Measurements from ENCODE around the gene ODC1.
A peak's percentile ranks its signal among the peaks of the same experiment; 100 is the strongest.

The ODC1 gene

DNA sequence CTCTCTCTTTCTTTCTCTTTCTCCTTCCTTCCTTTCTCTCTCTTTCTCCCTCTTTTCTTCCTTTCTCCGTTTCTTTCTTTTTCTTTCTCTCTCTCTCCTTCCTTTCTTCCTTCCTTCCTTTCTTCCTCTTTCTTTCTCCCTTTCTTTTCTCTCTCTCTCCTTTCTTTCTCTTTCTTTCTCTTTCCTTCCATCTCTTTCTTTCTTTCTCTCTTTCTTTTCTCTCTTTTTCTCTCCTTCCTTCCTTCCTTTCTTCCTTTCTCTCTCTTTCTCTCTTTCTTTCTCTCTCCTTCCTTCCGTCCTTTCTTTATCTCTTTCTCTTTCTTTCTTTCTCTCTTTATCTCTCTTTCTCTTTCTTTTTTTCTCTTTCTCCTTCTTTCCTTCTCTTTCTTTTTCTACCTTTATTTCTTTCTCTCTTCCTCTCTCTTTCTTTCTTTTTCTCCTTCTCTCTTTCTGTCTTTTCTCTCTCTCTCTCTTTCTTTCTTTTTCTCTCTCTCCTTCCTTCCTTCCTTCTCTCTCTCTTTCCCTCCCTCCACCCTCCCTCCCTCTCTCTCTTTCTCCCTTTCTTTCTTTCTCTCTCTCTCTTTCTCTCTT, 32.3 kb upstream of the ODC1 start:
- intact Hi-C loops (cut with DNase I), result no loop called here
- DNase-seq, result no peak

DNA sequence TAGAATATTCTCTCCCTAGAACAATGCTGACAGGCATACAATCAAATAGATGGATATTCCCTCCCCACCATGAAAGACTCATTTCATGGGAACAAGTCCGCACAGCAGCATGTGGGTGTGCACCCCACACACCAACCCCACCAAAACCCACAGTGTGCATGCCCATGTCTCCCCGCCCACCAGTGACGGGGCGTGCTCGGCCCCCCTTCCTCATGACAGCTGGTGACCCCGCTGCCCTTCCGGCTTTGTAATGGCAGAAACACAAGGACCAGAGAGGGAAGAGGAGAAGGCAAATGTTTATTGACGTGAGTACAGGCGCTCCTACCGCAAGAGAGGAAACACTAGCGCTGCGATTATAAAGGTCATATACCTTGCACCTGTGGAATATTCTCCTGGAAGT, 30.8 kb upstream of the ODC1 start:
- intact Hi-C loops (cut with DNase I), result no loop called here
- DNase-seq, result peak in 1 of 10 donors; percentile 51

DNA sequence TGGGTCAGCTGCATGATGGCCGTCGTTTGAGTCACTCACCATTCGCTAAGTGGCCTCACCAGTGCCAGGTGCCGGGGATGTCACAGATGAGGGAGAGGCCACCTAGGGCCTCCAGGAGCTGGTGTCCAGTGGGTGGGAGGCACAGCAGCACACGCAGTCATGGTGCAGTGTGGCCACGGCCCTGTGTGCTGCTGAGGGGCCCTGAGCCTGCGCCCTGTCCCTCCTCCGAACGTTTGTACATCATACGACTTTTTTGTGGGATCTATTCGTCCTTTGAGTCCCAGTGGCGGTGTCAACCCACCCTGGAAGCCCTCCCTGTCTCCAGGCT, 30.1 kb upstream of the ODC1 start:
- DNase-seq, result peak in 1 of 10 donors; percentile 12
- intact Hi-C loops (cut with DNase I), result no loop called here

DNA sequence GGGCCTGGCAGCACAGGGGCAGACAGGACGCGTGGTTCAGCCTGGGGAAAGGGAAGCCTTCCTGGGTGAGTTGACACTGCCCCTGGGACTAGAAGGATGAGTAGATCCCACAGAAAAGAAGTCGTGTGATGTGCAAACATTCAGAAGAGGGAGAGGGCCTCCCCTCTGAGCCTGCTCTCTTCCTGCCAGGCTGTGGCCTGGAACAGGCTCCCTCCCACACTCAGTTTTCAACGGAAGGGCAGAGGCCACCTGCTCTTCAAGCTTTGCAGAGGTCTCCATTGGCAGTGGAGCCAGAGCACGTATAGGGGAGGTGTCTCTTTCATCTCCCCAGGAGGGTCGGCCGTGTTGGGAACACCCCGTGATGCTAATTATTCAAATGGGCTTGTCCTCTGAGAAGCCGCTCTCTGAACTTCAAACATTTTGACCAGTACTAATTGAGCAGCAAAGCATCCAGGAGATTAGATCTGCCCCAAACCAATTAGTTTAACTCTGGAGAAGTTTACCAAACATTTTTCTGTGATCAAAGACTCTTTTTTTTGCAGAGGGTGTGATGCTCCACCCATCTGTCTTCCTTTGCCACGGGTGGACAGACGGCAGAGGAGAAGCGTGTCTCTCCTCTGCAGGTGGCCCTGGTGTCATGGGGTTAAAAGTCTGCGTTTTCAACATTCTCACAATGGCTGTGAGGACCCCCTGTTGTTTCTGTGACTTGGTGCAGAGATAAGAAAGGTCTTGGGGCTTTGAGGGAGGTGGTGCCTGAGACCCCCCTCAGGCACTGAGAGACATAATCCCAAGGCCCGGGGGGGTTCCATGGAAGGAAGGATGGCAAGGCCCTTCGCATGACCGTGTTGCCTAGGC, 29.5 kb upstream of the ODC1 start:
- DNase-seq, result peak in 1 of 10 donors; percentile 15
- intact Hi-C loops (cut with DNase I), result no loop called here

DNA sequence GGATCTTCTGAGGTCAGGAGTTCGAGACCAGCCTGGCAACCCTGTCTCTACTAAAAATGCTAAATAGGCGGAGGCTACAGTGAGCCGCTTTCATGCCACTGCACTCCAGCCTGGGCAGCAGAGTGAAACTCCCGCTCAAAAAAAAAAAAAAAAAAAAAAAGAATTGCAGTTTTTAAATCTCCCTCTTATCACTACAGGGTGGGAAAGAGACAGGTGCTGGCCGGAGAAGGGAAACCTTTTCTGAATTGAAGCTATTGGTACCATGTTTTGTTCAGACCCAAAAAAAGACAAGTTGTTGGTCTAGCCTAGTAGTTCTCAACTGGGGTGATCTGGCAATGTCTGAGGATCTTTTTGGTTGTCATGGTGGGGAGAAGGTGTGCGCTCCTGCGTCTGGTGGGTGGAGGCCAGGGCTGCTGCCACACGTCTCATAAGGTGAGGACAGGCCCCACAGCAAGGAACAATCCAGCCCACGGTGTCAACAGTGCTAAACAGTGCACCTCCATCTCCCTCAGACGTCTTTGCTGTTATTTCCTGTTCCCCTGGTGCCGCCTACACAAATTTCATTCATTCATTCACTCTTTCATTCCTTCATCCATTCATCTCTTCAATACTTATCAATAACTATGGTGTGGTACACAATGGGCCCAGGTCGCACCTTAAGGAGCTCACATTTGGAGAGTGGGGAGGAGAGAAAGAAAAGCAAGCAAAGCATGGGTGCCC, 28.8 kb upstream of the ODC1 start:
- peak in 1 of 10 donors; percentile 45 for DNase-seq
- intact Hi-C loops (cut with DNase I), result no loop called here

DNA sequence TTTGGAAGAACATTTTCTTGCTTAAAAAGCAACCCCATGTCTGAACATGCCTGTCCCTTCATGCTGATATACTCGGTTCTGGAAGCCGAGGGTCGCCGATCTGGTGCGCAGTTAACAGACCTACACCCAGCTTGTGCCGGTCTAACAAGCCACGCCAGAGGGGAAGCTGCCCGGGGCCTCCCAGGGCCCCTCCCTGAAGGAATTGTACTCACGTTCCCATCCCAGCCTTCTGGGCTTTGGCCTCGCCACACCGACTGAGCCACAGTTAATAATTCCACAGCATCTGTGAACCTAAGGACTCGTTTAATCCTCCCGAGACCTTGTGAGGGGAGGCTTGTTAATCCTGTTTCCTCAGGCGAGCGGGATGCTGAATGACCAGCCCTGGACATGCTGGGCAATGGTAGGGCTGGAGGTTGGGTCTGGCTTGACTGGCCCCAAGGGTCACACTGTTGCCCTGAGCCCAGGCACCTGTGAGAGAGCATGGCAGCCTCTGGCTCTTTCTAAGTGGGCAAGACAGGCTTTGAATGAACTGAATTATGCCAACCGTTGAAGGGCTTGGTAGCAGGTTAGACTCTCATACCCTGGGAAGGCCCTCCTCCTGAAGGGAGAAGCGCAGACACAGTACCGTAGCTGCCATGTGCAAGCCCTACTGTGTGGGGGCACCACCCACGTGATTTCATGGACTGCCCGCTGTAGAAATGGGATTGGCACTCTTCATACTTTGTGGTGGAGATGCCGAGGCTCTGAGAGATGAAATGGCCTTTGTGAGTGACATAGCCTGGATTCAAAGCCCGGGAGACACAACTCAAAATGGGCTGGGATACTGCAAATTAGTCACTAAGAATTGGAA, 27.9 kb upstream of the ODC1 start:
- peak in 1 of 10 donors; percentile 21 for DNase-seq
- intact Hi-C loops (cut with DNase I), result no loop called here

DNA sequence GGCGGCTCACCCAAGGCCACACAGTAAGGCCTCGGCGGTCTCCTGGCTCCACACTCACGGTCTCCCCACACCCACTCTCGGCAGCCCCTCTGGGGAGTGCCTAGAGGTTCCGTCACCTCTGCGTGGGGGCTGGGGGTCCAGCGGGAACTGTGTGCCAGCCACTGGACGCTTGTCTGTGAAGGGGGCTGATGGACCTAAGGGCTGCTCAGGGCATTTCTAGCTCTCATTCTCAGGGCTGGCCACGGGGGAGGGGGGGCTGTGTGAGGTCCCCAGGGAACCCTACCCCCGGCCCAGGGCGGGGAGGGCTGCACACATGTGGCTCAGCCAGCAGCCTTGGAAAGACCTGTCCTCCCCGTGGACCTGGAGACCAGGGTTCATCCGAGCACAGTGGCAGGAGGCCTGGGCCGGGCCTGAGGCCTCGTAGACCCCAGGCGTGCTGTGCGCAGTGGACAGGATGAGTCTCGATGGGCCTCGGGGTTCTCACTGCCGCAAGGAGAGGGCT, 27.1 kb upstream of the ODC1 start:
- peak in 1 of 10 donors; percentile 51 for DNase-seq
- intact Hi-C loops (cut with DNase I), result no loop called here

DNA sequence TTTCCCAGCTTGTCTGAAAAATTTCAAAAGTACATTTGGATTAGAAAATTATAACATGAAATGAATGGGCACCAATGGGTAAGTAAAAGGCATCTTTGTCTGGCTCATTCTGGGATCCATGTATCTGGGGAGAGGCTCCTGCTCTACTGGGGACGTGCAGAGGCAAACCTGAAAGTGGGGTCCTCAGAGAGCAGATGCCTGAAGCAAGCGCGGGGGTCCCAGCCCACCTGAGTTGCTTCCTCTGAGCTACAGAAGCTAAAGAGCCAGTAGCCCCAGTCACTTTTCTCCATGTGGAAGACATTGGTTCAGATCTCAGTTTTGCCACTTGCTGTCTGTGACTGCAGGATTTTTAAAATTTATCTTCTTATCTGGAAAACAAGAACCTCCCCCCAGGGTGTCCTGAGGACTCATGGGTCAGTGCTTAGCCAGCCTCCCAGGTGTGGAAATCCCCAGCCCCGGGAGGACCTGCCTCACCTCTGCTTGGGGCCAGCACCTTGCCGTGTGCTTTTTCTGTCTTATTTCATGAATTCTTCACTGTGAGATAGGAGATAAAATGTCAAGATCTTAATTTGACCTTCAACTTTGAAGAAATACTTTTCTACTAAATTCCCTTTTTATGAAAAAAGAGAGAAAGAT, 25.1 kb upstream of the ODC1 start:
- intact Hi-C loops (cut with DNase I), result no loop called here
- no peak for DNase-seq

DNA sequence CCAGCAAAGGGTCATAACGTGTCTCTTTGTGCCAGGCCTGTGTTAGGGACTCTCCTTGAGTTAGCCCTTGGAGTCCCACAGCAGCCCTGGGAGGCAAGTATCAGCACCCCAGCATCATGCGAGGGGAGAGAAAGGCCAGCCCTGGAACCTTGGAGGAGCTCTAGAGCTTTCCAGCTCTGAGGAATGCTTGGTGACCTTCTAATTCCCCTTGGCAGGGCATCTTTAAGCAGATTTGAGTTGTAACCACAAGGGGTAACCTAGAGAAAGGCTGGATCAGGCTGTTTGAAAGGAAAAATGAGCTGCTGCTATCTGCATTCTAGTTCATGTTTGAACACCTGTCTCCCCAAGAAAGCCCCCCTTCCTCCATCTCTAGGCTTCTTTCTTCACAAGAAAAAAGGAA, 23.8 kb upstream of the ODC1 start:
- DNase-seq, result peak in 1 of 10 donors; percentile 14

DNA sequence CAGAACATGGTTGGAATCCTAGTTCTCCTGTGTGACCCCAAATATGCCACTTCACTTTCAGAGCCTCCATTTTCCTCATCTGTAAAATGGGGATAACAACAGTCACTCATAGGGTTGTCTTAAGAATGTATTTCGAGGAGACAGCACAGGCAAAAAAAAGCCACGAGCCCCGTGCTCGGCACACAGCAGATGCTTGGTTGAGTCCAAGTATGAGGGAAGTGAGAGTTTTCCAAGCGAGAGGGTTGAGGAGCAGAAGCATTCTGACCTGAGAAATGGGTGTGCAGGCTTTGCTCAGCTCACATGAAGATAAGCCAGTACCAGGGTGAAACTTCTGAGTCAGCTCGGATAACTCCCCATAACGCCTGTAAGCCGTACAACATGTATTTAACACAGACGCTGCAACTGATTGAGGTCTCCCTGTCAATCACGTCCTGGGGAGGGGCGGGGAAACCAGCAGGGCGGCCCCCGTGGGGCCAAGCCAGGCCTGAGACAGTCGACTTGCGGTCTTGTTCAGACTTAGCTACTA, 23.0 kb upstream of the ODC1 start:
- intact Hi-C loops (cut with DNase I), result no loop called here
- no peak for DNase-seq

More for the DNA sequence above, 23.8 kb upstream of the ODC1 start:
- intact Hi-C loops (cut with DNase I), result no loop called here

DNA sequence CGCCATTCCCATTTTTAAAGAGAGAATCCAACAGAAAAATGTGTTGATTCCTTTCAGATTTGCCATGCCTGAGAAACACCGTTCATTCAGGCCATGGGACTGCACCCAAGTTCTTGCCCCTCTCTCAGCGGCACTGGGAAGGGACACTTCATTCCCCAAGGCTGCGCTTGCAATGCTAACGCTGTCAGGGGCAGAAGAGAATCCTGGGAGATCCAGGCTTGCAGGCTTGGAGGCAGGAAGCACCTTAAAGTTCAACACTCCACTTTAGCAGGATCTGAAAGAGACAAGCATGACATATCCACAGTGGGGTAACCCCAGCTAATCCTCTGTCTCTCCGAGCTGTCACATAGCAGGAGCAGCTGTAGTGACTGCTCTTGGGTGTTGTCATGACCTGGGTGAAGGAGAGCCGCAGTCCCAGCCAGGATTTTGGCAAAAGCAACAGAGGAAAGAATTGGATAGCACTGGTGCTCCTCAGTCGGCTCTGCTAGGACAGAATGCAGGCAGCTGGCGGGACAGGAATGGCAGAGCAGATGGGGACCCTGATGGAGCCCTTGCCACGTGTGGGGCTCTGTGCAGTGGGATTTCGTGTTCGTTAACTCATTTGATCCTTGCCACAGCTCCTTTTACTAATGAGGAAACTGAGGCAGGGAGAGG, 22.0 kb upstream of the ODC1 start:
- intact Hi-C loops (cut with DNase I), result no loop called here
- peak in 1 of 10 donors; percentile 71 for DNase-seq

DNA sequence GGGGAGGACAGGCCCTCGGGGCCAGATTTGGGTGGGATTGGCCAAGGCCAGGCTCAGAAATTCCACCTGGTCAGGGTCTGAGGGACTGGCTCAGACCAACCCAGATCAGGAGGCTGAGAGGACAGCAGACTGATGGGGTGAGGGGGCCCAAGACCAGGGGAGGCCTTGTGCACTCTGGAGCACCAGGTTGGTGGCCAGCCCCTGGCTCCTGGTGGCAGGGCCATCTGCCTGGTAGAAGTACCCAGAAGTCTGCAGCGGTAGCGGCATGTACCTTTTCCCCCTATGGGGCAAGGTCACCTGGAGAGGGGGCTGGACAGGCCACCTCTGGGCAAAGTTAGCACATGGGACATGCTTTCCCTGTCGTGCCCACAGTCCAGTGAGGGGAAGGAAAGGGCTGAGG, 21.2 kb upstream of the ODC1 start:
- DNase-seq, result no peak
- intact Hi-C loops (cut with DNase I), result no loop called here

DNA sequence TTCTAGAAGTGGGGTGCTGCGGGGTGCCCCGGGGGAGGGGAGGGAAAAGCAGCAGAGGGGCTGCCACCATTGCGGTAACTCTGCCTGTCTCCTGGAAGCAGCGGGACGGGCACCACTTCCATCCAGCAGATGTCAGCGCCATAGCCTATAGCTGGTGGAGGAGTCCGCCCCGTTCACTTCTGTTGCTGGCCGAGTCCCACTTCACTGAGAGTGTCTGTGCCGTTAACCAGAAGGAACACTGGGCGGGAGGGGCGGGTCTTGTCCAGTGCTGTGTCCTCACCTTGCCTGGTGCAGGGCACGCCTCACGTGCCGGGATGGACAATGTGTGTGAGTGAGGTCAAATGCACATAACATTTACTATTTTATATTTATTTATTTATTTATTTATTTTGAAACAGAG, 19.3 kb upstream of the ODC1 start:
- no peak for DNase-seq

DNA sequence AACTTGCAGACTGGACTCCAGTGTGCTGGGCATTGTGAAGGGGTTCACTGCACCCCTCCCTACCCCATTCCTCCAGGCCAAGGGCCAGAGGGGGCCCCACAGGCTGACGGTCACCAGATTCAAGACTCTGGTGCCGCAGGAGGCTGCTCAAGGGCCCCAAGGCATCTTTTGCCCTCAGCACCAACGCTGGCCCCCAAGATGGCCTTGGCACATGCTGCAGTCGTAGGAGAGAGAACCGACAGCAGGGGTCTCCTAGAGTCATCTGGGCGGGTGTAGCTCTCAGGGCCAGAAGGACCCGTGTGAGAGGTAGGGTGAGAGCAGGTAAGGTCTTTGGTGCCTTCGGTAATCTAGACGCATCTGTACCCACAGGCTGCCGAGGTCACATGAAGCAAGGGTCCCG, 18.7 kb upstream of the ODC1 start:
- intact Hi-C loops (cut with DNase I), result no loop called here

More for the DNA sequence above, 19.3 kb upstream of the ODC1 start:
- intact Hi-C loops (cut with DNase I), result no loop called here

DNA sequence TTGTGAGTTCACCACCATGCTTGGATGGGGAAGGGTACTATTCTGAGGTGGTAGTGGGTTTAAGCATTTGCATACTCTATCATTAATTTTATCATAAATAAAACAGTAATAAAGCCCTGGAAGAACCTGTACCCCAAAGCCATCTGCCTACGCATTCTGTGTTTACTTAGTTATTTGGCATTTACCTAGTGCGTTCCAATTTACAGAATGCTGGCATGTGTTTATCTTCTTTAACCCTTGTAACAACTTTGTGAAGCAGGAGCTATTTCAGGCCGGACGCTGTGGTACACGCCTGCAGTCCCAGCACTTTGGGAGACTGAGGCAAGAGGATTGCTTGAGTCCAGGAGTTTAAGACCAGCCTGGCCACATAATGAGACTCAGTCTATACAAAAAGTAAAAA, 17.8 kb upstream of the ODC1 start:
- intact Hi-C loops (cut with DNase I), result no loop called here
- DNase-seq, result no peak

More for the DNA sequence above, 18.7 kb upstream of the ODC1 start:
- DNase-seq, result no peak

DNA sequence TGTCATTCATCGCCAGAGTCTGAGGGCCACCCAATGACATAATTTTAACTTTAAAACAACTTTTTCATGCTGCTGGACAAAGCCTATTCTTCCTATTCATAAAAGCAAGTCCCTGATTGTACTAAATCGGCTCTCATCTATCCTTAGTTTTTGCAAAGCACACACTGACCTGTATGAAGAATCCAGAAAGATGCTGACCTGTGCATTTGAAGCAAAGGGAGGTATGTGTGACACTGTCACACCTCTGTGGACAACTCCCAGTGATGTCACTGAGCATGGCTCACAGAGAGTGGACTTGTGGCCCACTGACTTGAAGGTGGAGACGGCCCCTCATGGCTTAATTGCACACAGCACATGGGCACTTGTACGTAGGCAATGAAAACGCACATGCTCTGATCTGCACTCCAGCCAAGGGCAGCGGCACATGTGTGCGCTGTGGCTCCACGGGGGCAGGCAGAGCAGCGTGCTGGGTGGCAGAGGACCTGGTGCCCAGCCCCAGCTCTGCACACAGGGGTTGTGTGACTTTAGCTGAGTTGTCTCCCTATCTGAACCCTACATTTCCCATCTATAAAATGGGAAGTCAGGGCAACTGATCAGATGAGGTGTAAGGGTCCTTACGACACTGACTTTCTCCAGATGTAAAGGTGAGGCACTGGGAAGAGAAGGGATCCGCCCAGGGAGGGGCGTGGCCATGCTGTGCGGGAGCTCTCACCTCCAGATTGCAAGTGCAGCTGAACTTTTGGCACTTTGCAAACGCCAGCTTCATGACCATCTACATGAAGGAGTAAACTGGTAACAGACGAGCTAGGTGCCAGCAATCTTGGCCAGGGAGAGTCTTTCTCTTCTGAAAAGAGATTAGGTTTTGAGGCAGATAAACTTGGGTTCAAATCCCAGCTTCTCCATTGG, 14.3 kb upstream of the ODC1 start:
- DNase-seq, result no peak
- intact Hi-C loops (cut with DNase I), result no loop called here

DNA sequence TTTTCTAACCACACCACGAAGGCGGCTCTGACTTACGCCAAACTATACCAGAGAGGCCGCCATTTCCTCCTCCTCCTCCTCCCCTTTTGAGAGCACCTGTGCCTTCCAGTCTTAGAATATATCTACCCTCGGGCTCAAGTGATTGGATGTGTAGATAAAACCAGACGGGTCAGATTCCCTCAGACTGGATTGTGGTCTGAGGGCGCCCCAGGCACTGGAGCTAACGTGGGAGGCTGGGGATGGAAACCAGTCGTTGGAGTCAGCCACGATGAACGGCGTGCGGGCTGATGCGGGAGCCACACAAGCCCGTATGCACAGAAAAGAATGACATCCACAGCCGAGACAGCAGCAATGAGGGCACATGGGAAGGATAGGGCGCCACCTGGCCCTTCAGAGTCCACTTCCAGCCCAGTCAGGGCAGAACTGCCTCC, 12.3 kb upstream of the ODC1 start:
- no peak for DNase-seq

More for the DNA sequence above, 12.3 kb upstream of the ODC1 start:
- intact Hi-C loops (cut with DNase I), result no loop called here
